H9 (cell line): Measurements from ENCODE around the gene PI16. TPM values are rescaled to one million over a fixed set of nuclear protein-coding genes. Genes with fewer than 3 reads are reported as not detected.

Source experiments
- DNase-seq: peaks from one replicate; pipeline ENCODE4 v3.0.0-alpha.2; 2017
- H2AFZ ChIP-seq: one replicate; pipeline ENCODE4 v1.6.1; 2013; ENCODE audit warnings: mild to moderate bottlenecking, low read length, control low read depth, moderate library complexity
- H2AK5ac ChIP-seq: 2 replicates; pipeline ENCODE4 v1.6.1; 2013; ENCODE audit warnings: low read length, control low read depth, mixed read lengths; ENCODE audit not compliant: insufficient read length
- H2BK120ac ChIP-seq: one replicate; pipeline ENCODE4 v1.6.1; 2013; ENCODE audit warnings: low read depth, mild to moderate bottlenecking, low read length, control low read depth, inconsistent platforms; ENCODE audit not compliant: poor library complexity, severe bottlenecking
- H2BK12ac ChIP-seq: 2 replicates; pipeline ENCODE4 v1.6.1; 2013; ENCODE audit warnings: low read length, control low read depth, mixed read lengths, low read depth; ENCODE audit not compliant: insufficient read length
- H2BK15ac ChIP-seq: 2 replicates; pipeline ENCODE4 v1.6.1; 2013; ENCODE audit warnings: low read depth, low read length, control low read depth
- H2BK20ac ChIP-seq: one replicate; pipeline ENCODE4 v1.6.1; 2013; ENCODE audit warnings: low read depth, mild to moderate bottlenecking, low read length, control low read depth, inconsistent platforms; ENCODE audit not compliant: poor library complexity, severe bottlenecking
- H2BK5ac ChIP-seq: 2 replicates; pipeline ENCODE4 v1.6.1; 2013; ENCODE audit warnings: low read length, control low read depth, mixed read lengths; ENCODE audit not compliant: insufficient read length
- H3K14ac ChIP-seq: 2 replicates; pipeline ENCODE4 v1.6.1; 2013; ENCODE audit warnings: low read length, control low read depth; ENCODE audit not compliant: insufficient read depth
- H3K18ac ChIP-seq: 2 replicates; pipeline ENCODE4 v1.6.1; 2013; ENCODE audit warnings: low read depth, mild to moderate bottlenecking, mixed read lengths, low read length, control low read depth; ENCODE audit not compliant: insufficient read length
- H3K23ac ChIP-seq: 2 replicates; pipeline ENCODE4 v1.6.1; 2013; ENCODE audit warnings: low read length, control low read depth, mixed read lengths, low read depth; ENCODE audit not compliant: insufficient read length
- H3K23me2 ChIP-seq: 2 replicates; pipeline ENCODE4 v1.6.1; 2013; ENCODE audit warnings: low read depth, mild to moderate bottlenecking, mixed read lengths, low read length, control low read depth; ENCODE audit not compliant: insufficient read length, poor library complexity, severe bottlenecking
- H3K27ac ChIP-seq: 2 replicates; pipeline ENCODE4 v1.5.1; 2013; ENCODE audit warnings: low read length, control low read depth, mixed read lengths, low read depth; ENCODE audit not compliant: insufficient read length
- H3K27me3 ChIP-seq: 2 replicates; pipeline ENCODE4 v1.6.1; 2013; ENCODE audit warnings: low read length, control low read depth, inconsistent platforms; ENCODE audit not compliant: insufficient read depth
- H3K4ac ChIP-seq: 2 replicates; pipeline ENCODE4 v1.6.1; 2013; ENCODE audit warnings: low read depth, mild to moderate bottlenecking, control low read depth, inconsistent platforms, low read length, moderate library complexity
- H3K4me1 ChIP-seq: 2 replicates; pipeline ENCODE4 v1.6.1; 2013; ENCODE audit warnings: low read length, control low read depth, inconsistent platforms; ENCODE audit not compliant: insufficient read depth
- H3K4me2 ChIP-seq: 2 replicates; pipeline ENCODE4 v1.6.1; 2013; ENCODE audit warnings: low read length, control low read depth, mixed read lengths; ENCODE audit not compliant: insufficient read length, insufficient read depth
- H3K56ac ChIP-seq: 2 replicates; pipeline ENCODE4 v1.6.1; 2013; ENCODE audit warnings: low read depth, mild to moderate bottlenecking, mixed read lengths, low read length, control low read depth; ENCODE audit not compliant: insufficient read length
- H3K79me1 ChIP-seq: 2 replicates; pipeline ENCODE4 v1.6.1; 2013; ENCODE audit warnings: low read depth, mild to moderate bottlenecking, moderate library complexity, low read length, control low read depth, inconsistent platforms; ENCODE audit not compliant: insufficient read depth, poor library complexity, severe bottlenecking
- H3K79me2 ChIP-seq: 2 replicates; pipeline ENCODE4 v1.6.1; 2013; ENCODE audit warnings: low read length, control low read depth, inconsistent platforms; ENCODE audit not compliant: insufficient read depth
- H3K9ac ChIP-seq: 2 replicates; pipeline ENCODE4 v1.6.1; 2013; ENCODE audit warnings: low read length, control low read depth, mixed read lengths; ENCODE audit not compliant: insufficient read length; ENCODE audit errors: extremely low read depth
- H3K9me3 ChIP-seq: one replicate; pipeline ENCODE4 v1.6.1; 2013; ENCODE audit warnings: low read depth, low read length, inconsistent platforms; ENCODE audit not compliant: control insufficient read depth
- H3T11ph ChIP-seq: one replicate; pipeline ENCODE4 v1.6.1; 2013; ENCODE audit warnings: mild to moderate bottlenecking, low read length, control low read depth, inconsistent platforms
- H4K20me1 ChIP-seq: one replicate; pipeline ENCODE4 v1.6.1; 2013; ENCODE audit not compliant: control insufficient read depth, insufficient read length, insufficient read depth
- H4K5ac ChIP-seq: 2 replicates; pipeline ENCODE4 v1.6.1; 2013; ENCODE audit warnings: low read depth, mild to moderate bottlenecking, mixed read lengths, low read length, control low read depth; ENCODE audit not compliant: insufficient read length
- H4K8ac ChIP-seq: replicated peaks from 2 replicates; pipeline ENCODE4 v1.6.1; 2013; ENCODE audit warnings: low read length, control low read depth, mixed read lengths, low read depth; ENCODE audit not compliant: insufficient read length
- H4K91ac ChIP-seq: 2 replicates; pipeline ENCODE4 v1.6.1; 2013; ENCODE audit warnings: low read depth, mild to moderate bottlenecking, moderate library complexity, mixed read lengths, low read length, control low read depth; ENCODE audit not compliant: insufficient read length
- H3K27ac Mint-ChIP-seq, 3 experiments: 2 replicates in 2 of 3; 3 replicates in 1 of 3; pipeline ENCODE4 v1.8.0; 2020 to 2021; ENCODE audit warnings: mixed read lengths in 3 of 3, mild to moderate bottlenecking in 1 of 3, moderate library complexity in 1 of 3
- H3K27me3 Mint-ChIP-seq: 2 replicates; pipeline ENCODE4 v1.8.0; 2021; ENCODE audit warnings: low read depth, mild to moderate bottlenecking, moderate library complexity, mixed read lengths
- H3K36me3 Mint-ChIP-seq, 3 experiments: 2 replicates in 2 of 3; 3 replicates in 1 of 3; pipeline ENCODE4 v1.8.0; 2020 to 2021; ENCODE audit warnings: low read depth in 3 of 3, mixed read lengths in 3 of 3; ENCODE audit not compliant: insufficient read depth in 1 of 3
- H3K4me1 Mint-ChIP-seq, 2 experiments: 2 replicates each; pipeline ENCODE4 v1.8.0; 2020; ENCODE audit warnings: mixed read lengths in 2 of 2
- H3K4me3 Mint-ChIP-seq, 2 experiments: 2 replicates in 1 of 2; 3 replicates in 1 of 2; pipeline ENCODE4 v1.8.0; 2020 to 2021; ENCODE audit warnings: mild to moderate bottlenecking in 2 of 2, mixed read lengths in 2 of 2, moderate library complexity in 1 of 2
- H3K9me3 Mint-ChIP-seq, 2 experiments: 2 replicates in 1 of 2; 3 replicates in 1 of 2; pipeline ENCODE4 v1.8.0; 2020; ENCODE audit warnings: mild to moderate bottlenecking in 2 of 2, mixed read lengths in 2 of 2, moderate library complexity in 1 of 2
- CTCF ChIP-seq: fragments of 200-600 bp; sonication (generic); conservative IDR thresholded peaks from 3 replicates; pipeline ENCODE4 v1.8.0; 2021; ENCODE audit warnings: antibody characterized with exemption, mild to moderate bottlenecking
- WGBS: extraction: QIAGEN DNeasy Blood & Tissue Kit; methylation state at CpG from one replicate; pipeline ENCODE4 v1.1.7; 2013; ENCODE audit warnings: missing lambda C conversion rate, low lambda C conversion rate, mixed read lengths; ENCODE audit not compliant: insufficient read length; ENCODE audit errors: extremely low coverage; 5-methylcytosine and 5-hydroxymethylcytosine counted together
- total RNA-seq: library from RNA; stranded (reverse); gene quantifications from 2 replicates; pipeline ENCODE4 v1.2.1, GENCODE V29; 2021

The PI16 gene
- total RNA-seq, 1 experiment from 2014 or later: not detected

- H3K14ac ChIP-seq: no peak overlapping the region
Observed at GRCh38 chr6:36976007-36976264, 21.4 kb downstream of the PI16 start.

More at GRCh38 chr6:36976007-36976264, 21.4 kb downstream of the PI16 start:
- no peak overlapping the region for H3K56ac ChIP-seq
- H2BK20ac ChIP-seq: no peak overlapping the region
- H3K79me1 ChIP-seq: peaks cover 3% of the 10 kb centered on the region
- H4K91ac ChIP-seq: no peak overlapping the region
- no peak overlapping the region for H2BK120ac ChIP-seq
- Mint-ChIP-seq H3K27ac (no peak overlapping the region), H3K36me3 (peaks cover 52 to 84% (median 79%) of the 10 kb centered on the region in 3 experiments; a peak in 6 of 7 replicates), H3K4me1 (peaks cover 13 to 15% of the 10 kb centered on the region in 2 experiments), H3K27me3 (no peaks in the 10 kb centered on the region), H3K9me3 (no peaks in the 10 kb centered on the region), H3K4me3 (no peak overlapping the region)
- no peaks in the 10 kb centered on the region for H3K27me3 ChIP-seq
- no peak overlapping the region for H4K5ac ChIP-seq
- no peak overlapping the region for H3K4me2 ChIP-seq
- no peak for TF ChIP-seq CTCF
- no peak overlapping the region for H2BK5ac ChIP-seq
- no peak overlapping the region for H2AK5ac ChIP-seq
- H3K79me2 ChIP-seq: peaks cover 10% of the 10 kb centered on the region; the same call in 1 of the 2 replicates
- no peaks in the 10 kb centered on the region for H3K23me2 ChIP-seq
- no peak overlapping the region for H3K18ac ChIP-seq
- no CpG with 5 or more reads among the region's 4 CpGs for WGBS
- no peak overlapping the region for H3K27ac ChIP-seq
- no peaks in the 10 kb centered on the region for H4K20me1 ChIP-seq
- no peak overlapping the region for H2BK12ac ChIP-seq
- H3K23ac ChIP-seq: no peak overlapping the region
- no peak overlapping the region for H3T11ph ChIP-seq
- DNase-seq: no peak
- no peak overlapping the region for H3K4ac ChIP-seq
- H3K9me3 ChIP-seq: no peaks in the 10 kb centered on the region
- no peak overlapping the region for H3K9ac ChIP-seq
- no peaks in the 10 kb centered on the region for H3K4me1 ChIP-seq
- no peak overlapping the region for H2BK15ac ChIP-seq
- H2AFZ ChIP-seq: no peak overlapping the region
- no peak overlapping the region for H4K8ac ChIP-seq
